Stomach (tissue), 9 donors: ENCODE data around the gene SCFD2. TPM values are rescaled to one million over a fixed set of nuclear protein-coding genes. Genes with fewer than 3 reads are reported as not detected.

Experiments
- DNase-seq, 2 donors: peaks; one replicate each; pipeline versions ENCODE4 v3.0.0 to v3.0.0-alpha.2; 2013 to 2019
- H3K27ac ChIP-seq, 5 donors: fragments of 200-600 bp in 4 of 5; sonication (generic) in 4 of 5; one replicate each; pipeline ENCODE4 v1.5.1; 2013 to 2019; ENCODE audit warnings: mild to moderate bottlenecking in 1 of 5, moderate library complexity in 1 of 5
- H3K27me3 ChIP-seq, 3 donors: fragments of 200-600 bp; sonication (generic); one replicate each; pipeline ENCODE4 v1.5.1; 2017 to 2019; ENCODE audit warnings: mixed run types in 1 of 3
- H3K36me3 ChIP-seq, 4 donors: fragments of 200-600 bp; sonication (generic); 1 replicate in 3 of 4; 2 replicates in 1 of 4; pipeline ENCODE4 v1.5.1; 2016 to 2019
- H3K4me1 ChIP-seq, 4 donors: fragments of 200-600 bp; sonication (generic); one replicate each; pipeline ENCODE4 v1.5.1; 2016 to 2019
- H3K4me3 ChIP-seq, 4 donors: fragments of 200-600 bp; sonication (generic) in 3 of 4; one replicate each; pipeline ENCODE4 v1.5.1; 2016 to 2019; ENCODE audit warnings: mild to moderate bottlenecking in 1 of 4
- H3K9me3 ChIP-seq, 4 donors: fragments of 200-600 bp; sonication (generic); one replicate each; pipeline ENCODE4 v1.5.1; 2016 to 2019
- EP300 ChIP-seq: sonication (generic); formaldehyde crosslinking; IDR thresholded peaks from one replicate; pipeline ENCODE4 v1.6.1; 2017; ENCODE audit warnings: antibody characterized with exemption
- POLR2A ChIP-seq, 4 donors: fragments of 450-650 bp; IDR thresholded peaks; one replicate each; pipeline ENCODE4 v1.6.1; 2016; ENCODE audit warnings: antibody characterized with exemption in 4 of 4, control low read depth in 2 of 4, mild to moderate bottlenecking in 1 of 4, moderate library complexity in 1 of 4
- POLR2AphosphoS5 ChIP-seq, 3 donors: sonication (generic); formaldehyde crosslinking; IDR thresholded peaks; one replicate each; pipeline ENCODE4 v1.6.1; 2016; ENCODE audit warnings: antibody characterized with exemption in 3 of 3
- WGBS, 5 donors: extraction: QIAGEN DNeasy Blood & Tissue Kit in 3 of 5; methylation state at CpG; one replicate each; pipeline versions ENCODE4 v1.1.5 to v1.1.7; 2013 to 2018; 5-methylcytosine and 5-hydroxymethylcytosine counted together
- intact Hi-C: fragments of 100-400 bp; cut with DNase I; formaldehyde crosslinking; loops from one replicate; pipeline ENCODE4 v1.15.1; 2023; ENCODE audit warnings: low total_unique reads
- polyA plus RNA-seq, 3 donors: library from polyadenylated mRNA; stranded (reverse); fragments of 200-250 nt; gene quantifications; one replicate each; pipeline ENCODE4 v1.2.3, GENCODE V29; 2013
- total RNA-seq, 5 donors: library from RNA; depleted of rRNA; stranded (reverse); fragments of >200 nt; gene quantifications; one replicate each; pipeline versions ENCODE4 v1.1.0 to v1.2.3, GENCODE V29; 2014 to 2016
- TF ChIP-seq, protein P1 (sequence below), 7 experiments: fragments of 450-650 bp in 4 of 7; fragments of 200-600 bp in 3 of 7; sonication (generic) in 3 of 7; IDR thresholded peaks; one replicate each; pipeline ENCODE4 v1.5.1; 2016 to 2019; ENCODE audit warnings: antibody characterized with exemption in 7 of 7, control low read depth in 2 of 7, mild to moderate bottlenecking in 1 of 7
- donor health status: healthy with polysubstance abuse.
- donor health status: Bipolar disorder and iron deficiency.
- donor health status: healthy.

The SCFD2 gene
- total and polyA plus RNA-seq, 8 donors: 2.9 to 40.2 (median 11.1) TPM

DNA sequence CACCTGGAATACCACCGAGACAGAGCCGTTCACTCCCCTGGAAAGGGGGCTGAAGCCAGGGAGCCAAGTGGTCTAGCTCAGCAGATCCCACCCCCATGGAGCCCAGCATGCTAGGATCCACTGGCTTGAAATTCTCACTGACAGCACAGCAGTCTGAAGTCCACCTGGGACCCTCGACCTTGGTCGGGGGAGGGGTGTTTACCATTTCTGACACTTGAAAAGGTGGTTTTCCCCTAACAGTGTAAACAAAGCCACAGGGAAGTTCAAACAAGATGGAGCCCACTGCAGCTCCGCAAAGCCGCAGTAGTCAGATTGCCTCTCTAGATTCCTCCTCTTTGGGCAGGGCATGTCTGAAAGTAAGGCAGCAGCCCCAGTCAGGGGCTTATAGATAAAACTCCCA is 260.5 kb downstream of the SCFD2 start:
- no peak overlapping the region for H3K4me3 ChIP-seq
- H3K36me3 ChIP-seq: no peaks in the 10 kb centered on the region
- H3K27me3 ChIP-seq: no peaks in the 10 kb centered on the region
- peaks cover 0 to 6% (median 0%) of the 10 kb centered on the region in 4 donors for H3K4me1 ChIP-seq
- intact Hi-C loops: no loop called here
- H3K27ac ChIP-seq: no peak overlapping the region
- peaks cover 0 to 6% (median 0%) of the 10 kb centered on the region in 4 donors for H3K9me3 ChIP-seq
- 38 to 72% (median 60%) methylated on average over 4 to 6 of the region's 6 CpGs for WGBS, 5 donors
- TF ChIP-seq, protein P1, sequence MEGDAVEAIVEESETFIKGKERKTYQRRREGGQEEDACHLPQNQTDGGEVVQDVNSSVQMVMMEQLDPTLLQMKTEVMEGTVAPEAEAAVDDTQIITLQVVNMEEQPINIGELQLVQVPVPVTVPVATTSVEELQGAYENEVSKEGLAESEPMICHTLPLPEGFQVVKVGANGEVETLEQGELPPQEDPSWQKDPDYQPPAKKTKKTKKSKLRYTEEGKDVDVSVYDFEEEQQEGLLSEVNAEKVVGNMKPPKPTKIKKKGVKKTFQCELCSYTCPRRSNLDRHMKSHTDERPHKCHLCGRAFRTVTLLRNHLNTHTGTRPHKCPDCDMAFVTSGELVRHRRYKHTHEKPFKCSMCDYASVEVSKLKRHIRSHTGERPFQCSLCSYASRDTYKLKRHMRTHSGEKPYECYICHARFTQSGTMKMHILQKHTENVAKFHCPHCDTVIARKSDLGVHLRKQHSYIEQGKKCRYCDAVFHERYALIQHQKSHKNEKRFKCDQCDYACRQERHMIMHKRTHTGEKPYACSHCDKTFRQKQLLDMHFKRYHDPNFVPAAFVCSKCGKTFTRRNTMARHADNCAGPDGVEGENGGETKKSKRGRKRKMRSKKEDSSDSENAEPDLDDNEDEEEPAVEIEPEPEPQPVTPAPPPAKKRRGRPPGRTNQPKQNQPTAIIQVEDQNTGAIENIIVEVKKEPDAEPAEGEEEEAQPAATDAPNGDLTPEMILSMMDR (IDR thresholded peaks at IDR 0.05): no peak
- TF ChIP-seq EP300 (no peak), POLR2AphosphoS5 (IDR thresholded peaks at IDR 0.05) (no peak), POLR2A (IDR thresholded peaks at IDR 0.05) (no peak)
- DNase-seq: no peak

DNA sequence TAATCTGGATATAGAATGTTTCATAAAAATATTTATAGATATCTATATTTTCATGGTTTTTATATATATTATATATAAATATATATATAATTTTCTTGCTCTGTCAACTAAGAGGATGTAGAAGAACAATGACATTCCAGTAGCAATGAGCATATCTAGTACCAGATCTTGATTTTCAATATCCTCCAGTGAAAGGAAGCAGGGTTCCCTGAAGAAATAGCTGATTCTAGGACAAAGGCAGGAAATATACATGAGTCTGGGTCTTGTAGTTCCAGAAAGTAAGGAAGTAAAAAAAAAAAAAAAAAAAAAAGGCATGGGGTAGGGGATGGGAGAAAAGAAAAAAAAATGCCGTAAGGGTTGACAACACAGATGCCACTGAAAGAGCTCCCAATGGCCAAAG is 262.4 kb downstream of the SCFD2 start:
- H3K9me3 ChIP-seq: no peaks in the 10 kb centered on the region
- DNase-seq: no peak
- H3K4me1 ChIP-seq: peaks cover 0 to 6% (median 0%) of the 10 kb centered on the region in 4 donors
- no peaks in the 10 kb centered on the region for H3K36me3 ChIP-seq
- no peak overlapping the region for H3K27ac ChIP-seq
- TF ChIP-seq POLR2AphosphoS5 (IDR thresholded peaks at IDR 0.05) (no peak), EP300 (no peak), POLR2A (IDR thresholded peaks at IDR 0.05) (no peak)
- TF ChIP-seq, protein P1 (IDR thresholded peaks at IDR 0.05): no peak
- intact Hi-C loops: no loop called here
- H3K4me3 ChIP-seq: no peak overlapping the region
- WGBS, 5 donors: 75 to 95% (median 88%) methylated on average over 1 of the region's 1 CpG
- no peaks in the 10 kb centered on the region for H3K27me3 ChIP-seq

DNA sequence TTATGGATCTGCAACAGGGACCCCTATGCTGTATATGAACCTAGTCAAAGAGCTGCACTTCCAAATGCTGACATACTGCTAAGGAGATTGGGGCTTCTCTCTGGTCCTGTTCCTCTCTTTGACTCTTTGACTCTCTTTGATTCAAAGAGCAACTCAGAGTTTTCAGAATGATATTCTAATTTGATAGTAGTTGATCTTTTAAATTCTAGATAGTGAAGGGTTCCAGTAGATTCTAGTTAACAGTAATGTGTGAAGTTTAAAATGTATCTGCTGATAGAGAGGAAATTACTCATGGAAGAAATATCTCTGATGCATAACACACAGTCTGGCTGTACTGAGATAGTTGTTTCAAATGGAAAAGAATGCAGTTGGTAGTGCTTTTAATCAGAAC is 264.7 kb downstream of the SCFD2 start:
- peaks cover 0 to 6% (median 0%) of the 10 kb centered on the region in 4 donors for H3K4me1 ChIP-seq
- intact Hi-C loops: no loop called here
- no peak overlapping the region for H3K4me3 ChIP-seq
- TF ChIP-seq EP300 (no peak), POLR2A (IDR thresholded peaks at IDR 0.05) (no peak), POLR2AphosphoS5 (IDR thresholded peaks at IDR 0.05) (no peak)
- TF ChIP-seq, protein P1 (IDR thresholded peaks at IDR 0.05): no peak
- no peak overlapping the region for H3K27ac ChIP-seq
- DNase-seq: no peak
- no peaks in the 10 kb centered on the region for H3K9me3 ChIP-seq
- H3K36me3 ChIP-seq: no peaks in the 10 kb centered on the region
- no peaks in the 10 kb centered on the region for H3K27me3 ChIP-seq

DNA sequence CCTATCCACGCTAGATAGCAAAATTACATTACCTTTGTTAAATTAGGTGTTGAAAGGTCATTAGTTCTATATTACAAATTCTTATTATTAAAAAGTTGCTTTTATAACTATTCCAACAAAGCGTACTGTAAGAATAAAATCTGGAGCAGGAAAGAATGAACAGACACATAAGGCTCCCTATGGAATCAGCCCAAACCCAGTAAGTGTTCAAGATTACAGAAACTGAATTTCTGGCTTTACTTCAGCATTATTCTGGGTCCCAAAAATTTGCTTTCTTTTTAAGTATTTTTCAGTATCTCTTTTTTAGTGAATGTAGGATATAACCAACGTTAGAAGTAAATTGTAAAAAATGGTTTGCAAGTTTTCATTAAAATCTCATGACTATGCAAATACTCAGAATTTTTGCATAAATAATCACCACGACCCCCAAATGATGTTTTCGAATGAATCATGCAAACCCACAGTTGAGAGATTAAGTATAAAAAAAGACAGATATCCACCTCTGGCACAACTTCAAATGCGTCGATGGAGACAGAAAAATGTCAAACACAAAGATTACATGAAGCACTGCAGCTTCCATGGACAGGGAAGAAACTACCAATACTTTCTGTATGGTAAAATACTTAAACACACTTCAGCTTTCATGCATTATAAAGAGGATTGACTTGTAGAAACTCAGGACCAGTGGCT is 265.2 kb downstream of the SCFD2 start:
- Histone ChIP-seq H3K27ac (no peak overlapping the region), H3K36me3 (no peaks in the 10 kb centered on the region), H3K27me3 (no peaks in the 10 kb centered on the region), H3K4me3 (no peak overlapping the region), H3K9me3 (no peaks in the 10 kb centered on the region), H3K4me1 (peaks cover 0 to 6% (median 0%) of the 10 kb centered on the region in 4 donors)
- TF ChIP-seq, protein P1 (IDR thresholded peaks at IDR 0.05): no peak
- TF ChIP-seq EP300: no peak
- no peak for TF ChIP-seq POLR2A (IDR thresholded peaks at IDR 0.05)
- TF ChIP-seq POLR2AphosphoS5 (IDR thresholded peaks at IDR 0.05): no peak
- intact Hi-C loops: no loop called here
- no peak for DNase-seq
- WGBS, 5 donors: 65 to 78% (median 69%) methylated on average over 7 of the region's 7 CpGs
